HUES6 (cell line): ENCODE results near the gene SPDYE17.
"Not testable (repeated sequence)": the region's sequence is repeated elsewhere in the genome, so short reads cannot be mapped to it uniquely, and the experiment has no call there.

ENCODE experiments used
- H3K27ac ChIP-seq: 2 replicates; pipeline ENCODE4 v1.7.0; 2013; ENCODE audit warnings: low read depth, mild to moderate bottlenecking, low read length, inconsistent platforms
- H3K27me3 ChIP-seq: 2 replicates; pipeline ENCODE4 v1.6.1; 2013; ENCODE audit warnings: low read length; ENCODE audit not compliant: control insufficient read depth, insufficient read depth
- H3K36me3 ChIP-seq: 2 replicates; pipeline ENCODE4 v1.6.1; 2013; ENCODE audit warnings: low read length; ENCODE audit not compliant: control insufficient read depth, insufficient read depth
- H3K4me1 ChIP-seq: 2 replicates; pipeline ENCODE4 v1.6.1; 2013; ENCODE audit warnings: low read length; ENCODE audit not compliant: control insufficient read depth, insufficient read depth
- H3K4me3 ChIP-seq: 2 replicates; pipeline ENCODE4 v1.5.1; 2013; ENCODE audit warnings: low read depth, low read length
- H3K9ac ChIP-seq: one replicate; pipeline ENCODE4 v1.6.1; 2013; ENCODE audit warnings: mild to moderate bottlenecking, low read length
- H3K9me3 ChIP-seq: 2 replicates; pipeline ENCODE4 v1.6.1; 2013; ENCODE audit warnings: low read depth, low read length; ENCODE audit not compliant: control insufficient read depth, insufficient read depth

Gene SPDYE17

GRCh38 chr7:77010074-77010680 lies 22.0 kb downstream of the SPDYE17 start:
- not testable (repeated sequence) for H3K36me3 ChIP-seq, H3K27ac ChIP-seq, H3K4me1 ChIP-seq, H3K9ac ChIP-seq, H3K27me3 ChIP-seq, H3K9me3 ChIP-seq, H3K4me3 ChIP-seq

- H3K27ac ChIP-seq, H3K4me3 ChIP-seq, H3K27me3 ChIP-seq, H3K36me3 ChIP-seq, H3K4me1 ChIP-seq, H3K9ac ChIP-seq, H3K9me3 ChIP-seq: not testable (repeated sequence)
Measured at GRCh38 chr7:77008000-77008399, 24.2 kb downstream of the SPDYE17 start.

- H3K9ac ChIP-seq, H3K4me1 ChIP-seq, H3K27ac ChIP-seq, H3K27me3 ChIP-seq, H3K4me3 ChIP-seq, H3K9me3 ChIP-seq: not testable (repeated sequence)
- peaks cover 14% of the 10 kb centered on the region for H3K36me3 ChIP-seq
Measured at GRCh38 chr7:77006127-77007110, 25.7 kb downstream of the SPDYE17 start.

GRCh38 chr7:77005461-77006057 lies 26.6 kb downstream of the SPDYE17 start:
- not testable (repeated sequence) for H3K4me3 ChIP-seq, H3K27me3 ChIP-seq, H3K27ac ChIP-seq, H3K4me1 ChIP-seq, H3K9ac ChIP-seq, H3K9me3 ChIP-seq
- H3K36me3 ChIP-seq, result peaks cover 14% of the 10 kb centered on the region

GRCh38 chr7:77004151-77004550 lies 28.0 kb downstream of the SPDYE17 start:
- not testable (repeated sequence) for H3K9me3 ChIP-seq, H3K9ac ChIP-seq, H3K27ac ChIP-seq, H3K4me3 ChIP-seq, H3K27me3 ChIP-seq, H3K4me1 ChIP-seq
- peaks cover 14% of the 10 kb centered on the region for H3K36me3 ChIP-seq

GRCh38 chr7:77003241-77003640 lies 28.9 kb downstream of the SPDYE17 start:
- H3K36me3 ChIP-seq, result peaks cover 14% of the 10 kb centered on the region
- not testable (repeated sequence) for H3K27me3 ChIP-seq, H3K4me3 ChIP-seq, H3K9ac ChIP-seq, H3K4me1 ChIP-seq, H3K9me3 ChIP-seq, H3K27ac ChIP-seq

GRCh38 chr7:77002678-77003233 lies 29.4 kb downstream of the SPDYE17 start:
- not testable (repeated sequence) for H3K4me1 ChIP-seq, H3K9me3 ChIP-seq, H3K4me3 ChIP-seq, H3K27me3 ChIP-seq, H3K27ac ChIP-seq, H3K9ac ChIP-seq
- peaks cover 14% of the 10 kb centered on the region for H3K36me3 ChIP-seq

- not testable (repeated sequence) for H3K9me3 ChIP-seq, H3K4me1 ChIP-seq, H3K27me3 ChIP-seq, H3K9ac ChIP-seq, H3K27ac ChIP-seq, H3K4me3 ChIP-seq
- peaks cover 14% of the 10 kb centered on the region for H3K36me3 ChIP-seq
Measured at GRCh38 chr7:77002104-77002503, 30.1 kb downstream of the SPDYE17 start.

GRCh38 chr7:76999474-77000107 lies 32.6 kb downstream of the SPDYE17 start:
- H3K27ac ChIP-seq, H3K9me3 ChIP-seq, H3K4me1 ChIP-seq, H3K9ac ChIP-seq, H3K4me3 ChIP-seq, H3K27me3 ChIP-seq: not testable (repeated sequence)
- H3K36me3 ChIP-seq, result peaks cover 14% of the 10 kb centered on the region

- H3K4me1 ChIP-seq, H3K27ac ChIP-seq, H3K9ac ChIP-seq, H3K4me3 ChIP-seq, H3K9me3 ChIP-seq, H3K27me3 ChIP-seq: not testable (repeated sequence)
- peaks cover 14% of the 10 kb centered on the region for H3K36me3 ChIP-seq
Measured at GRCh38 chr7:76998764-76999450, 33.3 kb downstream of the SPDYE17 start.
